ENCODE results near the gene TNK1. TPM values are rescaled to one million over a fixed set of nuclear protein-coding genes. Genes with fewer than 3 reads are reported as not detected.

Gene TNK1
- polyA plus RNA-seq, 1 donor from 2014 or later, result 0.83 TPM

DNA sequence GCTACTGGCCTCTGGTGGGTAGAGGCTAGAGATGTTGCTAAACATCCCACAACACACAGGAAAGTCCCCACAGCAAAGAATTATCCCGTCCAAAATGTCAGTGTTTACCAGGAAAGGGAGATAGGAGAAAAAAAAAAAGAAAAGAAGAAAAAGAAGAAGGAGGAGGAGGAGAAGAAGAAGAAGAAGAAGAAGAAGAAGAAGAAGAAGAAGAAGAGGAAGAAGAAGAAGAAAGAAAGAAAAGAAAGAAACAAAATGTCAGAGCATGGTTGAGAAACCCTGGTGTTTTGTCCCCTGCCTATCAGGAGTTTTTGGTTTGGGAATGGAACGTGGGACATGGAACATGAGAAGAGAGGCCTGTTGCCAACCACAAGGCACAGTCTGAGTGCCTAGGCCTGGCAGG lies 23.5 kb upstream of the TNK1 start:
- Histone ChIP-seq H3K27me3 (ENCODE audit: insufficient read depth, low read depth, low read length) (no peaks in the 10 kb centered on the region), H3K27ac (ENCODE audit: low read length) (no peak overlapping the region), H2AFZ (ENCODE audit: low read depth, low read length) (no peak overlapping the region), H4K20me1 (ENCODE audit: insufficient read depth) (no peaks in the 10 kb centered on the region), H3K4me3 (ENCODE audit: low read length) (no peak overlapping the region), H3K4me2 (ENCODE audit: low read length) (no peak overlapping the region), H3F3A (ENCODE audit: insufficient read depth, low read length, poor library complexity, severe bottlenecking) (no peaks in the 10 kb centered on the region), H3K9ac (ENCODE audit: low read length) (no peak overlapping the region), H3K9me3 (ENCODE audit: low read length) (no peaks in the 10 kb centered on the region), H3K79me2 (replicated peaks; ENCODE audit: insufficient read depth, low read length) (peaks cover 3% of the 10 kb centered on the region), H3K9me2 (ENCODE audit: insufficient read depth, low read length) (no peaks in the 10 kb centered on the region), H3K36me3 (ENCODE audit: insufficient read depth, low read length) (no peaks in the 10 kb centered on the region)
- TF ChIP-seq TAF1 (IDR thresholded peaks at IDR 0.05; ENCODE audit: low read depth), result no peak
- no peak for TF ChIP-seq EP300 (conservative IDR thresholded peaks at IDR 0.05; ENCODE audit: poor library complexity, severe bottlenecking)
- no peak for TF ChIP-seq MXI1 (conservative IDR thresholded peaks at IDR 0.05; ENCODE audit: poor library complexity, severe bottlenecking)
- TF ChIP-seq EZH2 (IDR thresholded peaks at IDR 0.05; ENCODE audit: borderline replicate concordance, insufficient read depth, low read length, poor library complexity, severe bottlenecking), result no peak
- TF ChIP-seq RAD21 (conservative IDR thresholded peaks at IDR 0.05), result no peak
- TF ChIP-seq, protein P1, sequence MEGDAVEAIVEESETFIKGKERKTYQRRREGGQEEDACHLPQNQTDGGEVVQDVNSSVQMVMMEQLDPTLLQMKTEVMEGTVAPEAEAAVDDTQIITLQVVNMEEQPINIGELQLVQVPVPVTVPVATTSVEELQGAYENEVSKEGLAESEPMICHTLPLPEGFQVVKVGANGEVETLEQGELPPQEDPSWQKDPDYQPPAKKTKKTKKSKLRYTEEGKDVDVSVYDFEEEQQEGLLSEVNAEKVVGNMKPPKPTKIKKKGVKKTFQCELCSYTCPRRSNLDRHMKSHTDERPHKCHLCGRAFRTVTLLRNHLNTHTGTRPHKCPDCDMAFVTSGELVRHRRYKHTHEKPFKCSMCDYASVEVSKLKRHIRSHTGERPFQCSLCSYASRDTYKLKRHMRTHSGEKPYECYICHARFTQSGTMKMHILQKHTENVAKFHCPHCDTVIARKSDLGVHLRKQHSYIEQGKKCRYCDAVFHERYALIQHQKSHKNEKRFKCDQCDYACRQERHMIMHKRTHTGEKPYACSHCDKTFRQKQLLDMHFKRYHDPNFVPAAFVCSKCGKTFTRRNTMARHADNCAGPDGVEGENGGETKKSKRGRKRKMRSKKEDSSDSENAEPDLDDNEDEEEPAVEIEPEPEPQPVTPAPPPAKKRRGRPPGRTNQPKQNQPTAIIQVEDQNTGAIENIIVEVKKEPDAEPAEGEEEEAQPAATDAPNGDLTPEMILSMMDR (IDR thresholded peaks at IDR 0.05; ENCODE audit: poor library complexity, severe bottlenecking), result no peak
- TF ChIP-seq SMC3 (conservative IDR thresholded peaks at IDR 0.05; ENCODE audit: poor library complexity), result no peak
- TF ChIP-seq POLR2AphosphoS5 (IDR thresholded peaks at IDR 0.05), result no peak
- no peak for TF ChIP-seq REST (IDR thresholded peaks at IDR 0.05; ENCODE audit: borderline replicate concordance)

- Histone ChIP-seq H3K27me3 (ENCODE audit: insufficient read depth, low read depth, low read length) (no peaks in the 10 kb centered on the region), H3K36me3 (ENCODE audit: insufficient read depth, low read length) (no peaks in the 10 kb centered on the region), H3K4me2 (ENCODE audit: low read length) (no peak overlapping the region), H3F3A (ENCODE audit: insufficient read depth, low read length, poor library complexity, severe bottlenecking) (no peaks in the 10 kb centered on the region), H3K4me3 (ENCODE audit: low read length) (no peak overlapping the region), H3K9me2 (ENCODE audit: insufficient read depth, low read length) (no peaks in the 10 kb centered on the region), H3K9ac (ENCODE audit: low read length) (no peak overlapping the region), H3K9me3 (ENCODE audit: low read length) (no peaks in the 10 kb centered on the region), H4K20me1 (ENCODE audit: insufficient read depth) (no peaks in the 10 kb centered on the region), H2AFZ (ENCODE audit: low read depth, low read length) (no peak overlapping the region), H3K27ac (ENCODE audit: low read length) (no peak overlapping the region), H3K79me2 (replicated peaks; ENCODE audit: insufficient read depth, low read length) (no peaks in the 10 kb centered on the region)
- TF ChIP-seq TAF1 (IDR thresholded peaks at IDR 0.05; ENCODE audit: low read depth) (no peak), EZH2 (IDR thresholded peaks at IDR 0.05; ENCODE audit: borderline replicate concordance, insufficient read depth, low read length, poor library complexity, severe bottlenecking) (no peak), EP300 (conservative IDR thresholded peaks at IDR 0.05; ENCODE audit: poor library complexity, severe bottlenecking) (no peak), POLR2AphosphoS5 (IDR thresholded peaks at IDR 0.05) (no peak), RAD21 (conservative IDR thresholded peaks at IDR 0.05) (no peak)
These were observed 19.0 kb upstream of the TNK1 start for GRCh38 chr17:7361906-7362305.

Data from neural cell (in vitro differentiated cells).